Natural killer cell treated with Interleukin-12 subunit alpha and Interleukin-12 subunit beta and Interleukin-15 and Interleukin-18, amount 100 ng/mL, for 72 hours (primary cell): ENCODE measurements around the gene RUNDC3A. TPM values are rescaled to one million over a fixed set of nuclear protein-coding genes. Genes with fewer than 3 reads are reported as not detected.
A peak's percentile ranks its signal among the peaks of the same experiment; 100 is the strongest.

Experiments
- ATAC-seq, 2 donors: fragments of 150-1000 bp; cut with Tn5 transposase in 1 of 2; sonication (Bioruptor Pico), chemical (Tn5 transposase) in 1 of 2; 2 replicates each; pipeline ENCODE4 v1.10.0; 2021
- DNase-seq: peaks from one replicate; pipeline ENCODE4 v3.0.0; 2022; ENCODE audit warnings: low spot score
- H3K27ac Mint-ChIP-seq, 2 donors: 1 replicate in 1 of 2; 2 replicates in 1 of 2; pipeline ENCODE4 v1.8.0; 2022; ENCODE audit warnings: mixed read lengths in 2 of 2, mild to moderate bottlenecking in 1 of 2, moderate library complexity in 1 of 2
- H3K27me3 Mint-ChIP-seq, 2 donors: 1 replicate in 1 of 2; 2 replicates in 1 of 2; pipeline ENCODE4 v1.8.0; 2022; ENCODE audit warnings: mixed read lengths in 2 of 2
- H3K36me3 Mint-ChIP-seq: one replicate; pipeline ENCODE4 v1.8.0; 2022; ENCODE audit warnings: mixed read lengths
- H3K4me1 Mint-ChIP-seq, 2 donors: 1 replicate in 1 of 2; 2 replicates in 1 of 2; pipeline ENCODE4 v1.8.0; 2022; ENCODE audit warnings: low read depth in 2 of 2, mixed read lengths in 2 of 2, mild to moderate bottlenecking in 1 of 2
- H3K4me3 Mint-ChIP-seq: one replicate; pipeline ENCODE4 v1.8.0; 2022; ENCODE audit warnings: mixed read lengths
- H3K9me3 Mint-ChIP-seq: 2 replicates; pipeline ENCODE4 v1.8.0; 2022; ENCODE audit warnings: mixed read lengths
- total RNA-seq, 2 donors: library from RNA; stranded (reverse); gene quantifications; one replicate each; pipeline ENCODE4 v1.2.3, GENCODE V29; 2022

RUNDC3A gene
- total RNA-seq, 2 donors from 2014 or later: 0.48 TPM; not detected in 1

GRCh38 chr17:44273607-44274006 is 34.8 kb upstream of the RUNDC3A start:
- Mint-ChIP-seq H3K4me1 (peaks cover 0 to 2% of the 10 kb centered on the region in 2 donors), H3K4me3 (no peak overlapping the region), H3K27ac (no peak overlapping the region), H3K9me3 (no peaks in the 10 kb centered on the region), H3K36me3 (no peaks in the 10 kb centered on the region), H3K27me3 (no peaks in the 10 kb centered on the region)
- no peak for ATAC-seq
- no peak for DNase-seq

GRCh38 chr17:44277976-44278375 is 30.4 kb upstream of the RUNDC3A start:
- Mint-ChIP-seq H3K27ac (no peak overlapping the region), H3K4me3 (no peak overlapping the region), H3K27me3 (no peaks in the 10 kb centered on the region), H3K36me3 (no peaks in the 10 kb centered on the region), H3K9me3 (no peaks in the 10 kb centered on the region), H3K4me1 (peaks cover 16 to 18% of the 10 kb centered on the region in 2 donors)
- DNase-seq (no peak), ATAC-seq (no peak)

GRCh38 chr17:44279346-44279665 is 29.1 kb upstream of the RUNDC3A start:
- H3K27ac Mint-ChIP-seq: peak overlapping the region; percentile 66 to 76
- peaks cover 16 to 18% of the 10 kb centered on the region in 2 donors for H3K4me1 Mint-ChIP-seq
- H3K27me3 Mint-ChIP-seq: no peaks in the 10 kb centered on the region
- DNase-seq: no peak
- H3K36me3 Mint-ChIP-seq: no peaks in the 10 kb centered on the region
- ATAC-seq: no peak
- no peaks in the 10 kb centered on the region for H3K9me3 Mint-ChIP-seq
- peak overlapping the region; percentile 71 for H3K4me3 Mint-ChIP-seq

- Mint-ChIP-seq H3K27me3 (no peaks in the 10 kb centered on the region), H3K9me3 (no peaks in the 10 kb centered on the region), H3K4me3 (peak overlapping the region; percentile 71), H3K27ac (peak overlapping the region; percentile 66 to 76), H3K36me3 (no peaks in the 10 kb centered on the region), H3K4me1 (peaks cover 16 to 18% of the 10 kb centered on the region in 2 donors)
- DNase-seq: peak; percentile 91
- ATAC-seq: peak; percentile 98
These were observed 28.6 kb upstream of the RUNDC3A start for GRCh38 chr17:44279666-44280391.

- Mint-ChIP-seq H3K27ac (peak overlapping the region; percentile 66 to 76), H3K27me3 (no peaks in the 10 kb centered on the region), H3K36me3 (no peaks in the 10 kb centered on the region), H3K4me1 (peaks cover 16 to 18% of the 10 kb centered on the region in 2 donors), H3K4me3 (peak overlapping the region; percentile 71), H3K9me3 (no peaks in the 10 kb centered on the region)
- DNase-seq (no peak), ATAC-seq (peak in 1 of 2 donors; percentile 13)
These were observed 27.9 kb upstream of the RUNDC3A start for GRCh38 chr17:44280392-44280937.

GRCh38 chr17:44281570-44281969 is 26.8 kb upstream of the RUNDC3A start:
- Mint-ChIP-seq H3K27ac (no peak overlapping the region), H3K27me3 (no peaks in the 10 kb centered on the region), H3K4me1 (peaks cover 16 to 18% of the 10 kb centered on the region in 2 donors), H3K4me3 (no peak overlapping the region), H3K9me3 (no peaks in the 10 kb centered on the region), H3K36me3 (no peaks in the 10 kb centered on the region)
- ATAC-seq (no peak), DNase-seq (no peak)

GRCh38 chr17:44282264-44282663 is 26.1 kb upstream of the RUNDC3A start:
- Mint-ChIP-seq H3K36me3 (no peaks in the 10 kb centered on the region), H3K27ac (no peak overlapping the region), H3K9me3 (no peaks in the 10 kb centered on the region), H3K27me3 (no peaks in the 10 kb centered on the region), H3K4me3 (no peak overlapping the region), H3K4me1 (peaks cover 16 to 18% of the 10 kb centered on the region in 2 donors)
- DNase-seq (no peak), ATAC-seq (no peak)

GRCh38 chr17:44283344-44284023 is 24.9 kb upstream of the RUNDC3A start:
- ATAC-seq: no peak
- Mint-ChIP-seq H3K27me3 (peaks cover 7% of the 10 kb centered on the region in 2 donors), H3K27ac (no peak overlapping the region), H3K9me3 (no peaks in the 10 kb centered on the region), H3K36me3 (no peaks in the 10 kb centered on the region), H3K4me3 (no peak overlapping the region), H3K4me1 (peaks cover 15 to 16% of the 10 kb centered on the region in 2 donors)
- no peak for DNase-seq

GRCh38 chr17:44284024-44284400 is 24.4 kb upstream of the RUNDC3A start:
- ATAC-seq (no peak), DNase-seq (no peak)
- peaks cover 10 to 12% of the 10 kb centered on the region in 2 donors for H3K27me3 Mint-ChIP-seq
- H3K9me3 Mint-ChIP-seq: no peaks in the 10 kb centered on the region
- no peaks in the 10 kb centered on the region for H3K36me3 Mint-ChIP-seq
- H3K27ac Mint-ChIP-seq: no peak overlapping the region
- H3K4me3 Mint-ChIP-seq: no peak overlapping the region
- peaks cover 15 to 16% of the 10 kb centered on the region in 2 donors for H3K4me1 Mint-ChIP-seq

GRCh38 chr17:44287651-44288050 is 20.8 kb upstream of the RUNDC3A start:
- Mint-ChIP-seq H3K36me3 (no peaks in the 10 kb centered on the region), H3K4me1 (no peaks in the 10 kb centered on the region), H3K27me3 (peaks cover 16 to 18% of the 10 kb centered on the region in 2 donors), H3K9me3 (no peaks in the 10 kb centered on the region), H3K4me3 (no peak overlapping the region), H3K27ac (no peak overlapping the region)
- no peak for ATAC-seq
- no peak for DNase-seq

- DNase-seq: peak; percentile 53
- no peaks in the 10 kb centered on the region for H3K36me3 Mint-ChIP-seq
- ATAC-seq: peak in 1 of 2 donors; percentile 56
- H3K27ac Mint-ChIP-seq: no peak overlapping the region
- peaks cover 0 to 2% of the 10 kb centered on the region in 2 donors for H3K4me1 Mint-ChIP-seq
- no peak overlapping the region for H3K4me3 Mint-ChIP-seq
- peaks cover 9% of the 10 kb centered on the region in 2 donors for H3K27me3 Mint-ChIP-seq
- H3K9me3 Mint-ChIP-seq: no peaks in the 10 kb centered on the region
These were observed 14.7 kb upstream of the RUNDC3A start for GRCh38 chr17:44293509-44294226.

GRCh38 chr17:44297975-44298374 is 10.4 kb upstream of the RUNDC3A start:
- Mint-ChIP-seq H3K27me3 (peaks cover 6 to 10% of the 10 kb centered on the region in 2 donors), H3K4me3 (no peak overlapping the region), H3K4me1 (peaks cover 0 to 2% of the 10 kb centered on the region in 2 donors), H3K36me3 (no peaks in the 10 kb centered on the region), H3K9me3 (no peaks in the 10 kb centered on the region), H3K27ac (no peak overlapping the region)
- DNase-seq (no peak), ATAC-seq (no peak)

GRCh38 chr17:44304651-44305050 is 3.8 kb upstream of the RUNDC3A start:
- no peaks in the 10 kb centered on the region for H3K9me3 Mint-ChIP-seq
- DNase-seq: no peak
- no peak overlapping the region for H3K27ac Mint-ChIP-seq
- ATAC-seq: no peak
- no peaks in the 10 kb centered on the region for H3K36me3 Mint-ChIP-seq
- H3K4me1 Mint-ChIP-seq: peaks cover 12 to 15% of the 10 kb centered on the region in 2 donors
- H3K27me3 Mint-ChIP-seq: peaks cover 22 to 24% of the 10 kb centered on the region in 2 donors
- no peak overlapping the region for H3K4me3 Mint-ChIP-seq
